K562 (cell line): Measurements from ENCODE around the gene ENOX2.

ENCODE experiments used
- ADNP ChIP-seq: fragments of 200-800 bp; sonication (Bioruptor generic); IDR thresholded peaks from 2 replicates; pipeline ENCODE4 v1.6.1; 2016; ENCODE audit warnings: missing genetic modification characterization, missing compliant biosample characterization
- FOSL1 ChIP-seq: fragments of 200-800 bp; sonication (Bioruptor generic); conservative IDR thresholded peaks from 2 replicates; pipeline ENCODE4 v1.6.1; 2016; ENCODE audit warnings: missing genetic modification characterization, missing compliant biosample characterization
- RAD21 ChIP-seq, 2 experiments: fragments of 250-450 bp in 1 of 2; fragments of 450-650 bp in 1 of 2; sonication (Bioruptor Pico) in 1 of 2; formaldehyde crosslinking in 1 of 2; IDR thresholded peaks in 1 of 2; conservative IDR thresholded peaks in 1 of 2; 2 replicates each; pipeline versions ENCODE4 v1.4.0 to v1.8.0; 2020 to 2022; ENCODE audit warnings: mild to moderate bottlenecking in 2 of 2, moderate library complexity in 1 of 2
- ZNF551 ChIP-seq: fragments of 250-450 bp; sonication (Bioruptor Pico); IDR thresholded peaks from 2 replicates; pipeline ENCODE4 v1.5.0; 2021; ENCODE audit warnings: mild to moderate bottlenecking, moderate library complexity
- ZSCAN29 ChIP-seq: fragments of 450-650 bp; IDR thresholded peaks from 2 replicates; pipeline ENCODE4 v1.6.1; 2017
- TF ChIP-seq, protein P1 (sequence below), 3 experiments: IDR thresholded peaks in 2 of 3; conservative IDR thresholded peaks in 1 of 3; 2 replicates each; pipeline ENCODE4 v1.5.1; 2011 to 2012; ENCODE audit warnings: low read length in 3 of 3, mild to moderate bottlenecking in 3 of 3, control low read depth in 2 of 3, improper control_type of control experiment in 1 of 3, inconsistent platforms in 1 of 3, low read depth in 1 of 3, mixed read lengths in 1 of 3, moderate library complexity in 1 of 3; ENCODE audit not compliant: insufficient read depth in 2 of 3

DNA sequence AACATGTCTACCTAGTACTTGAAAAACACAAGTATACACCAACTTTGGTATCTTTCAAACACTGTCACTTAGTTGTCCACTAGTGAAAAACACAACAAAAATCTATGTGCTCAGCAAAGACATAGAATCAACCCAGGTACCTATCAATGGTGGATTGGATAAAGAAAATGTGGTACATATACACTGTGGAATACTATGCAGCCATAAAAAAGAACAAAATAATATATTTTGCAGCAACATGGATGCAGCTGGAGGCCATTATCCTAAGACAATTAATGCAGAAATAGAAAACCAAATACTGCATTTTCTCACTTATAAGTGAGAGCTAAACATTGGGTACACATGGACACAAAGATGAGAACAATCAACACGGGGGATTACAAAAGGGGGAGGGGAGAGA is 148.7 kb downstream of the ENOX2 start:
- TF ChIP-seq, protein P1, sequence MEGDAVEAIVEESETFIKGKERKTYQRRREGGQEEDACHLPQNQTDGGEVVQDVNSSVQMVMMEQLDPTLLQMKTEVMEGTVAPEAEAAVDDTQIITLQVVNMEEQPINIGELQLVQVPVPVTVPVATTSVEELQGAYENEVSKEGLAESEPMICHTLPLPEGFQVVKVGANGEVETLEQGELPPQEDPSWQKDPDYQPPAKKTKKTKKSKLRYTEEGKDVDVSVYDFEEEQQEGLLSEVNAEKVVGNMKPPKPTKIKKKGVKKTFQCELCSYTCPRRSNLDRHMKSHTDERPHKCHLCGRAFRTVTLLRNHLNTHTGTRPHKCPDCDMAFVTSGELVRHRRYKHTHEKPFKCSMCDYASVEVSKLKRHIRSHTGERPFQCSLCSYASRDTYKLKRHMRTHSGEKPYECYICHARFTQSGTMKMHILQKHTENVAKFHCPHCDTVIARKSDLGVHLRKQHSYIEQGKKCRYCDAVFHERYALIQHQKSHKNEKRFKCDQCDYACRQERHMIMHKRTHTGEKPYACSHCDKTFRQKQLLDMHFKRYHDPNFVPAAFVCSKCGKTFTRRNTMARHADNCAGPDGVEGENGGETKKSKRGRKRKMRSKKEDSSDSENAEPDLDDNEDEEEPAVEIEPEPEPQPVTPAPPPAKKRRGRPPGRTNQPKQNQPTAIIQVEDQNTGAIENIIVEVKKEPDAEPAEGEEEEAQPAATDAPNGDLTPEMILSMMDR (IDR thresholded peaks at IDR 0.05 in 2 of 3, conservative IDR thresholded peaks at IDR 0.05 in 1 of 3; ENCODE audit: insufficient read depth in 2 of 3, low read depth in 1 of 3, low read length in 3 of 3): no peak
- TF ChIP-seq ZSCAN29 (no peak), ZNF551 (CRISPR knock-in tag) (no peak), FOSL1 (tag) (no peak), ADNP (no peak), RAD21 (CRISPR knock-in tag; conservative IDR thresholded peaks at IDR 0.05 in 1 of 2, IDR thresholded peaks at IDR 0.05 in 1 of 2) (no peak)
